ENCODE measurements around the gene MRPS6. TPM values are rescaled to one million over a fixed set of nuclear protein-coding genes. Genes with fewer than 3 reads are reported as not detected.

Gene MRPS6
- total RNA-seq, 4 donors from 2014 or later: 19.5 to 44.0 (median 40.9) TPM

- intact Hi-C loops (cut with DNase I): no loop called here
Observed at GRCh38 chr21:34037009-34037795, 36.2 kb upstream of the MRPS6 start.

GRCh38 chr21:34039678-34040382 is 33.5 kb upstream of the MRPS6 start:
- no peak overlapping the region for H3K27ac ChIP-seq (replicated peaks in 1 of 4)
- intact Hi-C loops (cut with DNase I): no loop called here
- 65% methylated on average over 10 of the region's 10 CpGs for WGBS
- H3K4me1 ChIP-seq: no peaks in the 10 kb centered on the region
- peaks cover 0 to 6% (median 0%) of the 10 kb centered on the region in 4 donors for H3K27me3 ChIP-seq
- no peaks in the 10 kb centered on the region for H3K36me3 ChIP-seq
- no peak overlapping the region for H3K4me3 ChIP-seq
- TF ChIP-seq CTCF (IDR thresholded peaks at IDR 0.05) (no peak), POLR2AphosphoS5 (IDR thresholded peaks at IDR 0.05) (no peak), POLR2A (IDR thresholded peaks at IDR 0.05; ENCODE audit: low read depth) (no peak), EP300 (IDR thresholded peaks at IDR 0.05) (no peak)
- H3K9me3 ChIP-seq: no peaks in the 10 kb centered on the region
- DNase-seq (ENCODE audit: extremely low spot score): no peak

More at GRCh38 chr21:34037009-34037795, 36.2 kb upstream of the MRPS6 start:
- Histone ChIP-seq H3K4me1 (no peaks in the 10 kb centered on the region), H3K9me3 (no peaks in the 10 kb centered on the region), H3K27ac (replicated peaks in 1 of 4) (no peak overlapping the region), H3K36me3 (no peaks in the 10 kb centered on the region), H3K4me3 (no peak overlapping the region), H3K27me3 (peaks cover 0 to 6% (median 0%) of the 10 kb centered on the region in 4 donors)
- DNase-seq (ENCODE audit: extremely low spot score): no peak
- TF ChIP-seq POLR2A (IDR thresholded peaks at IDR 0.05; ENCODE audit: low read depth) (no peak), CTCF (IDR thresholded peaks at IDR 0.05) (no peak), EP300 (IDR thresholded peaks at IDR 0.05) (no peak), POLR2AphosphoS5 (IDR thresholded peaks at IDR 0.05) (no peak)
- 86% methylated on average over 11 of the region's 11 CpGs for WGBS

GRCh38 chr21:34042735-34043134 is 30.6 kb upstream of the MRPS6 start:
- no peaks in the 10 kb centered on the region for H3K27me3 ChIP-seq
- no peaks in the 10 kb centered on the region for H3K9me3 ChIP-seq
- TF ChIP-seq CTCF (IDR thresholded peaks at IDR 0.05): no peak
- no peak for TF ChIP-seq POLR2AphosphoS5 (IDR thresholded peaks at IDR 0.05)
- TF ChIP-seq POLR2A (IDR thresholded peaks at IDR 0.05; ENCODE audit: low read depth): no peak
- no peak for TF ChIP-seq EP300 (IDR thresholded peaks at IDR 0.05)
- intact Hi-C loops (cut with DNase I): no loop called here
- H3K27ac ChIP-seq (replicated peaks in 1 of 4): no peak overlapping the region
- WGBS: 75% methylated on average over 1 of the region's 1 CpG
- H3K36me3 ChIP-seq: no peaks in the 10 kb centered on the region
- no peak for DNase-seq (ENCODE audit: extremely low spot score)
- no peak overlapping the region for H3K4me3 ChIP-seq
- no peaks in the 10 kb centered on the region for H3K4me1 ChIP-seq

- Histone ChIP-seq H3K27ac (replicated peaks in 1 of 4) (no peak overlapping the region), H3K4me3 (no peak overlapping the region), H3K36me3 (no peaks in the 10 kb centered on the region), H3K9me3 (no peaks in the 10 kb centered on the region), H3K27me3 (no peaks in the 10 kb centered on the region), H3K4me1 (no peaks in the 10 kb centered on the region)
- no peak for TF ChIP-seq EP300 (IDR thresholded peaks at IDR 0.05)
- TF ChIP-seq POLR2A (IDR thresholded peaks at IDR 0.05; ENCODE audit: low read depth): no peak
- no peak for TF ChIP-seq POLR2AphosphoS5 (IDR thresholded peaks at IDR 0.05)
- no peak for TF ChIP-seq CTCF (IDR thresholded peaks at IDR 0.05)
- 97% methylated on average over 4 of the region's 4 CpGs for WGBS
- no peak for DNase-seq (ENCODE audit: extremely low spot score)
- intact Hi-C loops (cut with DNase I): no loop called here
Observed at GRCh38 chr21:34043333-34043732, 30.0 kb upstream of the MRPS6 start.

All from esophagus muscularis mucosa (tissue), 4 donors.